H7 (cell line): ENCODE data around the gene CTU2. TPM values are rescaled to one million over a fixed set of nuclear protein-coding genes. Genes with fewer than 3 reads are reported as not detected.
"Not testable (repeated sequence)": the region's sequence is repeated elsewhere in the genome, so short reads cannot be mapped to it uniquely, and the experiment has no call there.

Source experiments
- DNase-seq: peaks from one replicate; pipeline ENCODE4 v3.0.0; 2012
- H3K27me3 ChIP-seq: 2 replicates; pipeline ENCODE4 v1.6.0; 2011; ENCODE audit warnings: mild to moderate bottlenecking, low read length; ENCODE audit not compliant: control insufficient read depth, insufficient read depth
- H3K36me3 ChIP-seq: replicated peaks from 2 replicates; pipeline ENCODE4 v1.5.1; 2011; ENCODE audit warnings: low read length; ENCODE audit not compliant: control insufficient read depth, insufficient read depth
- H3K4me3 ChIP-seq: 2 replicates; pipeline ENCODE4 v1.5.1; 2011; ENCODE audit warnings: low read depth, mild to moderate bottlenecking, control low read depth, low read length, moderate library complexity; ENCODE audit not compliant: insufficient read depth
- total RNA-seq: library from RNA; depleted of rRNA; stranded (reverse); fragments of >200 nt; shearing (Covaris generic); gene quantifications from 2 replicates; pipeline ENCODE4 v1.2.3, GENCODE V29; 2014; rRNA removed

The CTU2 gene
- 33.1 and 38.4 TPM in 2 replicates for total RNA-seq

DNA sequence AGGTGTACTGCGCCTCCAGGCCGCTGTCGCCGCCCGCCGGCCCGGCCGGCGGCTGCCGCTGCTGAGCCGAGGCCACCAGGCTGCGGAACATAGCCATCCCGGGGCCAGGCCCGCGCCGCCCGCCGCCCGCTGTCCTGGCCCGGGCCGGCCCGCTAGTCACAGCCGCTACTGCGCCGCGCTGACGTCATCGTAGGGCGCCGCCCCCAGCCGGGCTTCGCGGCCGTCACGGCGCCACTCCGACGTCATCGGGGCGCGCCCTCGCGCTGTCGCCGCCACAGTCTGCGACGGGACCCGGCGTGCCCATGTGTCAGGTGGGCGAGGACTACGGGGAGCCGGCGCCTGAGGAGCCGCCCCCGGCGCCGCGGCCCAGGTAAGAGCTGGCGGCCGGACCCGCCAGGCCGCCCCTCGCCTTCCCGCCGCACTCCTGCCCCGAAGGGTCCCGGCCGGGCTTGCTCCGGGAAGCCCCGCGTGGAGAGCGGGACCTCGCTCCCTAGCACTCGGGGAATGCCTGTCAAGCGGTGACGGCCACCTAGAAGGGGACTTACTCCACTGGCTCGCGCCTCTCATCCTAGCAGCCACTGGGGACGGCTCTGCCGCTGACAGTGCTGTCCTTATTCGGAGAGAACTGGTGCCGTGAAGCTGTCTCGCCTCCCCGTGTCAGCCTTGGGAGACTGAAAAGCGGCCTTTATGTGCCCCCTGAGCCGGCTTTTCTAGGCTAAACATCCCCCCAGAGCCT, at the start of gene CTU2, which contains the start of gene RNF166:
TSS of gene CTU2 (plus strand) at position 275 of the 736 bp plus-strand sequence. CDS start at position 303, 28 bp downstream.
TSS of gene RNF166 (minus strand) at position 180 of the 736 bp plus-strand sequence. CDS start at position 97, 83 bp downstream.
- peak; percentile 100 for DNase-seq
- Histone ChIP-seq H3K36me3 (peaks cover 2% of the 10 kb centered on the region), H3K4me3 (peak within 1 kb of the TSS; percentile 91), H3K27me3 (no peaks in the 10 kb centered on the region; the same call in 1 of the 2 replicates)

DNA sequence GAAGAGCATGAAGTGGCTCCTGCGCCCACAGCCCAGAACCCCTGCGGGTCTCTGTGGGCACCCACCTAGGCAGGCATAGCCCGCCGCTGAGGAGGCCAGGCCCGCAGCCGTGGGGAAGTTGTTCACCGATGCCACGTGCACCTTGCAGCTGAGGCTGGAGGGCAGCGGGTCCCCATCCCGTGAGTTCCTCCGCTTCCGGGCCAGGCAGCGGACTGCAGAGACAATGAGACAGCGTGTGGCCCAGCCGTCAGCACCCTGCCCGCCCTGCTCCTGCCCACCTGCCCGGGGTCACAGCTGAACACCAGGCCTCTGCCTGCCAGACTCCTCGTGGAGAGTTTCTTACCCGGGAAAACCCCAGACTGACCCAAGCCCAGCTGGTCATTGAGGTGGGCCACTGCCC, 48.9 kb upstream of the CTU2 start:
- DNase-seq = no peak
- no peak overlapping the region for H3K4me3 ChIP-seq
- H3K27me3 ChIP-seq = no peaks in the 10 kb centered on the region
- peaks cover 2% of the 10 kb centered on the region; the same call in 1 of the 2 replicates for H3K36me3 ChIP-seq

DNA sequence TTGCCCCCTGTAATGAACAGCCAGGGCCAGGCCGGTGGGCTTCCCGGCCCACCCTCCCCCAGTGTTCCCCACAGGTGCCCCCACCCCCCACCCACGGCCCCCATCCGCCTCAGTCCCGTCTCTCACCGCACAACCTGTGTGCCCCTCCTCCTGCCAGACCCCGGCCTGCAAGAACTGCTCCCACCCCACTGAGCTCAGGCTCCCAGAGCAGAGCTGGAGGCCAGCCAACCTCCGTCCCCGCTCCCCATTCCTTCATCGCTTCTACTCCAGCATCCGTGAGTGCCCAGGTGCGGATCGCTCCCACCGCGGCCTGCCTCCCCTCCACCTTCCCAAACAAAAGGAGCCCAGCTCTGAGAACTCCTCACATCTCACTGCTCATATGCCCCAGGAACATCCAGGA, 47.6 kb upstream of the CTU2 start:
- no peaks in the 10 kb centered on the region for H3K27me3 ChIP-seq
- no peak for DNase-seq
- H3K4me3 ChIP-seq = no peak overlapping the region
- peaks cover 2% of the 10 kb centered on the region; the same call in 1 of the 2 replicates for H3K36me3 ChIP-seq

DNA sequence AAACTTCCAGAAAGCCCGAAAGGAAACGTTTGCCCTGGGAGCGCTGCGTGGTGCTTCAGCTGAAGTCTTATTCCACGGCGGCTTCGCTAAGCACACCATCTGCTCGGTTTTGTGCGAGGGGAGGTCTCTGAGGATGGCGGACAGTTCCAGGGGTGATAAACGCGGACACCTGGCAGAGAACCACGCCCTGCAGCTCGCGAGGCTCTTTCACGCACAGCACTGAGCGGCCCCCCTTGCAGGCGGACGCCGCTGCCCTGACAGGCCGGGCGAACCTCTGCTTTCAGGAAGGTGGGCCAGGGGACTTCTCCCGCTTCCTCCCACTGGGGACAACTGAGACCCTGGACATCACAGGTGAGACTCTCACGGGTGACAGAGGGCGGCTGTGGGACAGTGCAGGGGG, 47.1 kb upstream of the CTU2 start:
- no peak for DNase-seq
- H3K4me3 ChIP-seq = no peak overlapping the region
- H3K27me3 ChIP-seq = no peaks in the 10 kb centered on the region
- peaks cover 2% of the 10 kb centered on the region; the same call in 1 of the 2 replicates for H3K36me3 ChIP-seq

DNA sequence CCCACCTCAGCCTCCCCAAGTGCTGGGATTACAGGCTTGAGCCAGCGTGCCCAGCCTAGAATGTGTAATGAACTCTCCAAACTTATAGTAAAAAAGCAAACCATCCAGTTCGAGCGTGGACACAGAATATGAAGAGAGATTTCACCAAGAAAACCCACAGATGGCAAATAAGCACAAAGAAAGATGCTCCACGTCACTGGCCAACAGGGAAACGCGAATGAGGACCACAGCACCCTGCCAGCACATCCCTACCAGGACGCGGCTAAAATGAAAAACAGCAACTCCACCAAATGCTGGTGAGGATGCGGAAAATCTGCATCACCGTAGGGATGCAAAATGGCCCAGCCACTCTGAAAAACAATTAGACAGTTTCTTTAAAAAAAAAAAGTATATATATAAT, 44.8 kb upstream of the CTU2 start:
- no peak overlapping the region for H3K4me3 ChIP-seq

DNA sequence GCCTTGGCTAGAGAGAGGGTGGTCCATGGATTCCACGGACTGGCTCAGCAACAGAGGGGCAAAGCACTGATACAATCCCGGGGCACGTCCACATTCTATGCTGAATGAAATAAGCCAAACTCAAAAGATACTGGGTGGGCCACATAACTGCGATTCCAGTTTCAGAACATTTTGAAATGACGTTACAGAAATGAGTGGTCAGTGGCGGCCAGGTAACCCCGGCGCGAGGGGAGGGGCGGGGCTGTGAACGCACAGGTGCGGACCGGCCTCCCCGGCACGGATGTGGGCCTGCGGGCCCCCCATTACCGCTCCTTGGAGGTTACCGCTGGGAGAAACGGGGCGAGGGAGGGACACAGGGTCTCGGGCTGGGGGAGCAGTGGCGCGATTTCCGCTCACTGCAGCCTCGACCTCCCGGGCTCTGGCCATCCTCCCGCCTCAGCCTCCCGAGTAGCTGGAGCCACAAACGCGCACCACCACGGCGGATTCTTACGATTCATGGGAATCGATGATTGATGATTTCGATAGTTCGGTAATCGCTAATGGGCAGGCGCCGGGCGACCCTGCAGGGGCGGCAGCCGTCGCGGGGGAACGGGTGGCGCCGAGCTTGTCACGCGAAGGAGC, 44.0 kb upstream of the CTU2 start:
- Histone ChIP-seq H3K36me3 (no peaks in the 10 kb centered on the region), H3K4me3 (peak overlapping the region; percentile 93), H3K27me3 (no peaks in the 10 kb centered on the region)
- peak; percentile 82 for DNase-seq

More for the DNA sequence above, 44.8 kb upstream of the CTU2 start:
- H3K36me3 ChIP-seq = no peaks in the 10 kb centered on the region
- DNase-seq = no peak
- no peaks in the 10 kb centered on the region for H3K27me3 ChIP-seq

DNA sequence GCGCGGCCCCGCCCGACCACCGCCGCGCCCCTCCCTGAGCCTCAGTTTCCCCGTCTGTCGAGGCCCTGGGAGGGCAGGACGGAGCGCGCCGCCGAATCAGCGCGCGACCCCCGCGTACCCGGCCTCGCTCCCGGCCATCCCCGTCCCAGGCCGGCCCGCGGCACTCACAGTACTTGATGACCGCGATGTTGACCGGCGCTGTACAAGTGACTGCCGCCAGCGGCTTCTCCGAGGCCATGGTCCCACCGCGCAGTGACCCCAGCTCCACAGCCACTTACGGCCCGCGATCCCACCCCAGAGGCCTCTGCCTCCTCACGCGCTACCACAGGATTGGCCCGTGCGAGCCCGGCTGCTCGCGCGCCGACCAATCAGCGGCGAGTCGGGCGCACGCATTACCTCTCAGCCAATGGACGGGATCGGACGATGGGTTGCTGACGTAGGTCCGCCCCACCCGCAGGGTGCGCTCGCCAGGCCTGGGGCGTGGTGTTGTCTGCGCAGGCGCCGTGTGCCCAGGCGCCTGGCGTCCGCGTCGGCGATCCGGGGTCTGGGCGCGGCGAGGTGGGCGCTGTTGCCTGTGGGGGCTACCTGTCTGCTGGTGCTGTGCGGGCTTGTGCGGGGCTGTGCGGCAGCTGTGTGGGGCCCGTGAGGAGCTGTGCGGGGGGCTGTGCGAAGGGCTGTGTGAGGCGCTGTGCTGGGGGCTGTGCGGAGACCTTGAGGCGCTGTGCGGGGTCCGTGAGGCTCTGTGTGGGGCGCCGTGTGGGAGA, 43.3 kb upstream of the CTU2 start, which contains the start of gene MVD:
TSS of gene MVD (minus strand) at position 249 of the 764 bp plus-strand sequence. CDS start at position 238, 11 bp downstream.
- peak within 1 kb of the TSS; percentile 93 for H3K4me3 ChIP-seq
- H3K27me3 ChIP-seq = no peaks in the 10 kb centered on the region
- H3K36me3 ChIP-seq = no peaks in the 10 kb centered on the region
- peak; percentile 100 for DNase-seq

DNA sequence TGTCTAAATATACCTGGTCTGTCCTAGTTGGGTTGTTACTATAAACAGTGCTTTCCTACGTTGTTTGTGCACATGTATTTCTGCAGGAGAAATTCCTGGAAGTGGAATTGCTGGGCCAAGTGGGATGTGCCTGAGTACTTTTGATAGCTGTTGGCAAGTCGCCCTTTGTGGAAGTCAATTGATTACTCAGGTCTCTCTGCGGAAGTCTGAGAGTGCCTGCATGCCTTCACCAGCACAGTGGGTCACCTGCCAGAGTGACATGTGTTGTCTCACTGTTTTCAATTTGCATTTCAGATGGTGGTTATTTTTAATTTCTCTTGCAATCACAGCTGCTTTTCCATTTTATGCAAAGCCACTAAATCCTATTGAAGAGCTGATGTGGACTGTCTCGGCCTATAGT, 41.2 kb upstream of the CTU2 start:
- no peak for DNase-seq
- Histone ChIP-seq H3K27me3 (no peaks in the 10 kb centered on the region), H3K4me3 (no peak overlapping the region), H3K36me3 (no peaks in the 10 kb centered on the region)

DNA sequence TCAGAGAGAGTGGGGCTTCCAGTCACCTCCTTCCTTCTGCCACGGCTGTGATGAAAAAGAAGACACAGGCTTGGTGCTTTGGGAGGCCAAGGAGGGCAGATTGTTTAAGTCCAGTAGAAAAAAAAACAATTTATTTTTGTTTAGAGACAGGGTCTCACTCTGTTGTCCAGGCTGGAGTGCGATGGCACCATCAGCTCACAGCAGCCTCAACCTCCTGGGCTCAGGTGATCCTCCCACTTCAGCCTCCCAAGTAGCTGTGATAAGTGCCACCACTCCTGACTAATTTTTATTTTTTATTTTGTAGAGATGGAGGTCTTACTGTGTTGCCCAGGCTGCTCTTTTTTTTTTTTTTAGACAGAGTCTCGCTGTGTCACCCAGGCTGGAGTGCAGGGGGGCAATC, 40.7 kb upstream of the CTU2 start:
- H3K27me3 ChIP-seq = no peaks in the 10 kb centered on the region
- no peak for DNase-seq
- H3K36me3 ChIP-seq = no peaks in the 10 kb centered on the region
- H3K4me3 ChIP-seq = no peak overlapping the region

DNA sequence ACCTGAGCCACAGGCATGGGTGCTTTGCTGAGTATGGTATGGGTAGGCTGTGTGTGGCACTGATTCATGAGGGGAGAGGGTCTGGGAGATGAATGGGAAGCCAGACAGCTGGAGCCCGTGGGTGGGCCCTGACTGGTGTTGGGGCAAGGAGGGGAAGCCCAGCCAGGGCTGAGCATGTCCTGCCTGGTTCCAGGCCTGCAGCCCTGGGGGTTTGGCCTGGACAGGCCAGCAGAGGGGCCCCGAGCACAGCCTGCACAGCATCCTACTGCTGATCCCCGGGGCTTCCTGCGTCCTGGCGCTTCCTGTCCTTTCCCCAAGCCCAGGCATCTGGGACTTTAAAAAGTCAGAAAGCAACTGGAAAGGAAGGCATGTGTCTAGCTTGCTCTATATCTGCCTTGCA, 38.8 kb upstream of the CTU2 start:
- no peak for DNase-seq
- Histone ChIP-seq H3K4me3 (no peak overlapping the region), H3K27me3 (no peaks in the 10 kb centered on the region), H3K36me3 (no peaks in the 10 kb centered on the region)

DNA sequence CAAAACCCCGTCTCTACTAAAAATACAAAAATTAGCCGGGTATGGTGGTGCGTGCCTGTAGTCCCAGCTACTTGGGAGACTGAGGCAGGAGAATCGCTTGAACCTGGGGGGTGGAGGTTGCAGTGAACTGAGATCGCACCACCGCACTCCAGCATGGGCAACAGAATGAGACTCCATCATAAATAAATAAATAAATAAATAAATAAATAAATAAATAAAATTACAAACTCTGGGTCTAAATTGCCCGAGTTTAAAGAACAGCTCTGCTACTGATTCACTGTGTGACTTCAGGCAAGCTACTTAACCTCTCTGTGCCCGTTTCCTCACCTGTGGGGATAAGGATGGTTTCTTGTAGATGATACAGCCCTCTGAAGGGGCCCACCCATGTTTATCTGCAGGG, 36.8 kb upstream of the CTU2 start:
- not testable (repeated sequence) for H3K36me3 ChIP-seq, H3K4me3 ChIP-seq, DNase-seq, H3K27me3 ChIP-seq

DNA sequence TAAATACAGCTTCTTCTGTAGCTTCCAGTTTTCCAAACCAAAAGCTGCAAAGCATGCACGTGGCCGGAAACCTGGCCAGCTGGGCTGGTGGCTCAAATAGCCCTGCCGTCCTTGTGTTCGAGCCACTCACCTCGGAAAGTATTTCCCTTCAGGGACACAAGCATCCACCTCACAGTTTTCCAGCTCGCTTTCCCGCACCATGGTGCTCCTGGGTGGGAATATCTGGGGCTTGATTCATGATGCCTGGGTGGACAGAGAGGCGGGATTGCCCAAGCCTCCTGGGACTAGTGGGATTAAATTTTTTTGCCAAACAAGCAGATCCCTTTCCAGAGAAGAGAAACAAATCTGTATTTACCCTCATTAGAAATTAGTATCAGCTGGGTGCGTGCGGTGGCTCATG, 36.3 kb upstream of the CTU2 start:
- Histone ChIP-seq H3K4me3 (no peak overlapping the region), H3K36me3 (peaks cover 1% of the 10 kb centered on the region; the same call in 1 of the 2 replicates), H3K27me3 (no peaks in the 10 kb centered on the region)

DNA sequence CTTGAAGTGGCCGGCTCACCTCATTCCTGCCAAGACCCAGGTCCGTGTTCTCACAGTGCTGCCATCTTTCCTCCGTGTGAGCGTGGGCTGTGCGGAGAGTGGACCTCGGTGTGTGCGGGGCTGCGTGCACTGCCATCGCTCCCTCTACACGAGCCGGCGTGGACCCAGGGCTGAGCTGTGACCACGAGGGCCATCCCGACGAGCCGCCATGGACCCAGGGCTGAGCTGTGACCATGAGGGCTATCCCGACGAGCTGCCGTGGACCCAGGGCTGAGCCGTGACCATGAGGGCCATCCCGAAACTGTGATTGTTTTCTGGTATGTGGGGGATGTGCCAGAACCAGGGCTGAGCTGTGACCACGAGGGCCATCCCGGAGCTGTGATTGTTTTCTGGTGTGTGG, 34.5 kb upstream of the CTU2 start:
- Histone ChIP-seq H3K4me3 (no peak overlapping the region), H3K36me3 (peaks cover 1% of the 10 kb centered on the region; the same call in 1 of the 2 replicates), H3K27me3 (no peaks in the 10 kb centered on the region)
- DNase-seq = no peak

More for the DNA sequence above, 36.3 kb upstream of the CTU2 start:
- DNase-seq = no peak

DNA sequence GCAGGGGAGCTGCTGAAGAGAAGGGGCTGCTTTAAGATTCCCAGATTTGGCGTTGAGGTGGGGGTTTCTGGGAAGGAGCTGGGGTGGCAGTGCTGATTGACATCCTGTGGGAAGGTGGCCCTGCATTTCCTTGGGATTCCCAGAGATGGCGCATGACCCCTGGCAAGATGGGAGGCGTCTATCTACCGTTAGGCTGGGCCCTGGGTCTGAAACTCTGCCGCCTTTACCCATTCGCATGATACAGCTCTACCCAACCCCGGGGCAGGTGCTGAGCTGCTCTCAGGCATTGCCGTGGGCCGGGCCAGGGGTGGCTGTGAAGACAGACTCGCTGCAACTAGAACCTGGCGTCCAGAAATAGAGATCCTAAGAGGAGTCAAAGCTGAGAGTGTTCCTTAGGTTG, 33.5 kb upstream of the CTU2 start:
- Histone ChIP-seq H3K36me3 (peaks cover 1% of the 10 kb centered on the region; the same call in 1 of the 2 replicates), H3K4me3 (no peak overlapping the region), H3K27me3 (no peaks in the 10 kb centered on the region)
- peak; percentile 95 for DNase-seq
